Stimulated activated CD4-positive, alpha-beta T cell treated with anti-CD3 and anti-CD28 coated beads, Interleukin-2, amount 100 ng/mL, for 24 hours (primary cell): Measurements from ENCODE around the gene C11orf21.
A peak's percentile ranks its signal among the peaks of the same experiment; 100 is the strongest.

Experiments
- DNase-seq, 2 donors: peaks; one replicate each; pipeline ENCODE4 v3.0.0-alpha.2; 2020

Gene C11orf21

DNA sequence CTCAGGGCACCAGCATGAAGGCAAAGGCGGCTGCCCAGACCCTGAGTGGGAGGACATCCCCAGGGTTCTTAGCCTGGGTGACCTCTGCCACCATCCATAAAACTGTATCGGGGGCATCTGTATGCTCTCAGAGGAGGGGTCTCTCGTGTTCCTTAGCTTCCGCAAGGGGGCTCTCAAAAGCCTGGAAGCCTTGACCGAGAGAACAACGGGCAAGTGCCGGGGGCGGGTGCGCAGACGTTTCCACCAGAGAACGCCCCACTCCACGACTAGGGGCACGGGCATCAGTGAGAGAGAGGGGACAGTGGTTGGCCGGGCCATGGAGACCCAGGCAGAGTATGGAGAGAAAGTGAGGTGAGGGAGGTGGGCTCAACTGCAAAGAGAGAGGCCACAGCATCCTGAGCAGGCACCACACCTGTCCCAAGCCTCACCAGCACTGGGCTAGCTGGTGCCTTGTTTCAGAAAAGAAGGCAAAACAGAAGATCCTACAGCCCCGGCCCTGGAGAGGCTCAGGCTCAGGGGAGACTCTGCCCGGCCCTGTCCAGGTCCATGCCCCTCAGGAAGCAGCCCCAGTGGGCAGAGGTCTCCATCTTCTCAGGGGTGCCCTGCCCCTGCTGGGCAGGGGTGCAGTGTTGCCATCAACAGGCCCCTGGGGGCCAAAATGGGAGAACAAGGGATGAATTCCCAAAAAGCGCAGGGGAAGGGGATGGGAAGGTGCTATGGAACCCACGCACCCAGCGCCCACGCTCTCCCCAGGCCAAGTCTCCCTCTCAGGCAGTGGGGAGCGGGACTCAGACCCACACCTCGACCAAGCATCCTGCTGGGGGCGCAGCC, 6.0 kb upstream of the C11orf21 start:
- DNase-seq = no peak

- DNase-seq = no peak
These were observed 5.3 kb upstream of the C11orf21 start for GRCh38 chr11:2306877-2307500.

- no peak for DNase-seq
These were observed 4.7 kb upstream of the C11orf21 start for GRCh38 chr11:2306452-2306823.

DNA sequence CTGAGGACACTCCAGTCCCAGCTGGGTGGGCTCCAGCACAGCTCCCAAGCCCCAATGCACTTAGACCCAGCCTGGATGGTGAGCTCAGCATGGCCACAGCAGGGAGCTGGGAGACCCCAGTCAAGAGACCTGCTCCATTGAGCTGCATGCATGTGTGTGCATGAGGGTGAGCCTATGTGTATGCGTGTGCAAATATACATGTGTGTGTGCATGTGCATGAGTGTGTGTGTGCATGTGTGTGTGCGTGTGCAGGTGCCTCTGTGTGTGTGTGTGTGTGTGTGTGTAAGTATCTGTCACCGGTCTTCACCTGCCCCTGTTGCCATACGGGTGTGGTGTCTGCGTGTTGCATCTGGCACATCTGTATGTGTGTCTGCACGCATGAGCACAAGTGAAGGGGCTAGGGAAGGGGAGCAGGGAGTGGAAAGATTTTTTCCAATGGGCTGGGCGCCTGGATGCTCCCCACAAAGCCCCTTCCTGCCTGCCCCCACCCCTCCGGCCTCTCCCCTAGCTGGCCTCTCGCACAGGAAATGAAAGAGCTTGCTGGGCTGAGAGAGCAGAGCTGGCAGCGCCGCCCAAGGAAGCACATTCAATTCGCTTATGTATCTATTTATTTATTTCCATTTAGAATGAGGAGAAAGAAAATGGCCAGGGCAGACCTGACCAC, 4.2 kb upstream of the C11orf21 start:
- DNase-seq = peak in 1 of 2 donors; percentile 25

DNA sequence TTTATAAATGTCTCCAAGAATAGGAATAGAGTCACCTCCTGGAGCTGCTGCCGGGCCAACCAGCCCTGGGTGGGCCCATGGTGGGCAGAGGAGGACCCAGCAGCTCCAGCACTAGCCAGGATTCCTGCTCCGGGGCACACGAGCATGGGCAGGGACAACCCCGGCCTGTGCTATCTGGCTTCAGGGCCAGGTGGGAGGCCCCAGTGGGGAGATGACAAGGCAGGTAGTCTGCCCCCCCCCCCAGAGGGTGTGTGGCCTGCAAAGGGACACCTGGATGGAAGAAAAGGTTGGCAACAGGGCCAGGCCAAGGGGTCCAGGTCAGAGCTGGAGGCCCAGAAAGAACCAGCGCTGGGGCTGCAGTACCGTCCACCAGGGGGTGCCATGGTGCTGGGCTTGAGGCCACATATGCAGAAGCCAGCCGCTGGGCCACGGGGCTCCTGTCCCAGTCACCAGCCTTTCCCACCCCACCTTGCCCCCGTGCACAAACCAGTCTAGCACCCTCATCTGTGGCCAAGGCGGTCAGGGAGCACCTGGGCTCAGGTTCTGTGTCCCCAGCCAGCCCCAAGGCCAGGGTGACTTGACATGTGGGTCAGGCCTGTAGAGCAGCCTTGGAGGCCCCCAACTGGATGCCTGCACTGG, 3.5 kb upstream of the C11orf21 start:
- DNase-seq = peak; percentile 93

- no peak for DNase-seq
These were observed 2.9 kb upstream of the C11orf21 start for GRCh38 chr11:2304506-2305139.

DNA sequence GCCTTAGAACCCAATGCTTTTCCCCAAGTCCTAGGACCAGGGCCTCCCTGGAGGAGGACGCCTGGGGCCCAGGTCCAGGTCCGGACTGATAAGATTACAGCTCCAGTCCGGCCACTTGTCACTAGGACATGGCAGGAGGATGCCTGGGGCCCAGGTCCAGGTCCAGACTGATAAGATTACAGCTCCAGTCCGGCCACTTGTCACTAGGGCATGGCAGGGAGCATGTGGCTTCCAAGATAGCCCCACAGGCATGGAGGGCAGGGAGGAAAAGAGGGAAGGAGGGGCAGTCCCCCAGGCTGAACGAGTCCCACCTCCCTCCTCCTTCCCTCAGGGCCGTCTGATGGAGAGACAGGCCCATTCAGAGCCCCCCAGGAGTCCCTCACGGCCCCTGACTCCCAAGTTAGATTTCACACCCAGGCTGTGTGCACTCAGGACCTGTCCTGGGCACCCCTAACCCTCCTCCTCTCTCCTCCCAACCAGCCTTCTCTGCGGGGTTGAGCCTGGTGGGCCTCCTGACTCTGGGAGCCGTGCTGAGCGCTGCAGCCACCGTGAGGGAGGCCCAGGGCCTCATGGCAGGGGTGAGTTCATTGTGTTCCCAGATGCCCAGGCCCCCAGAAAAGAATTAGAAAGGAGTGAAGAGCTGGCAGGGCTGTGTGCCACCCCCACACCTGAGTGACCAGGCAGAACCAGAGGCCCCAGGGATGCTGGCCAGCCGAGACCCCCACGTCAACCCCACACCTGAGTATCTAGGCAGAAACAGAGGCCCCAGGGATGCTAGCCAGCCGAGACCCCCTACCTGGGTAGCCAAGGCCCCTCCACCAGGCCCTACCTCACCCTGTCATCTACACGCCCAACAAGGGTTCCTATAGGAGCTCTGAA, 2.1 kb upstream of the C11orf21 start:
- peak in 1 of 2 donors; percentile 17 for DNase-seq

- DNase-seq = no peak
These were observed 1.3 kb upstream of the C11orf21 start for GRCh38 chr11:2302896-2303626.

DNA sequence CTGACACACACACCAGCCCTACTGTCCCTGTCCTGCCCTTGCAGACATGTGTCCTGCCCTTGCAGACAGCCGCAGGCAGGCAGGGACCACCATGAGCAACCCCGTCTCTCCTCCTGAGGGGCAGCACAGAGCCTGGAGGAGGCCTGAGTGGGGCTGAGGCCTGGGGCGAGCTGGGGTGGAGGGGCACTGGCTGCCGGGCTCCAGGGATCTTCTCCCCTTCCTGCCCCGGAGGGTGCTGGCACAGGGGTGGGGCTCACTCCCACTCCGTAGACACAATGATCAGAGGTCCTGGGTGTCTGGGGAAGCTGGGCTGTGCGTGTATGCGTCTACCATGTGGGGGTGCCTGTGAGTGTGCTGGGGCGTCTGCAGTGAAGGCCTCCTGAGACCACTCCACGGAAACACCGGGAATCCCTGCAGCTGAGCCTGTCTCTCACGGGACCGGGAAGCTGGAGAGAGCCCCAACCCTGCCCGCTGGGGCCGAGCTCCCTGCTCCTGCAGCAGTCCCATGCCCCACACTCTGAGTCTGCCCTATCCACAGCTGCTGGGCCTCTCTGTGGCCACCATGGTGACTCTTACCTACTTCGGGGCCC, 683 bp upstream of the C11orf21 start:
- DNase-seq = peak; percentile 31 to 42

DNA sequence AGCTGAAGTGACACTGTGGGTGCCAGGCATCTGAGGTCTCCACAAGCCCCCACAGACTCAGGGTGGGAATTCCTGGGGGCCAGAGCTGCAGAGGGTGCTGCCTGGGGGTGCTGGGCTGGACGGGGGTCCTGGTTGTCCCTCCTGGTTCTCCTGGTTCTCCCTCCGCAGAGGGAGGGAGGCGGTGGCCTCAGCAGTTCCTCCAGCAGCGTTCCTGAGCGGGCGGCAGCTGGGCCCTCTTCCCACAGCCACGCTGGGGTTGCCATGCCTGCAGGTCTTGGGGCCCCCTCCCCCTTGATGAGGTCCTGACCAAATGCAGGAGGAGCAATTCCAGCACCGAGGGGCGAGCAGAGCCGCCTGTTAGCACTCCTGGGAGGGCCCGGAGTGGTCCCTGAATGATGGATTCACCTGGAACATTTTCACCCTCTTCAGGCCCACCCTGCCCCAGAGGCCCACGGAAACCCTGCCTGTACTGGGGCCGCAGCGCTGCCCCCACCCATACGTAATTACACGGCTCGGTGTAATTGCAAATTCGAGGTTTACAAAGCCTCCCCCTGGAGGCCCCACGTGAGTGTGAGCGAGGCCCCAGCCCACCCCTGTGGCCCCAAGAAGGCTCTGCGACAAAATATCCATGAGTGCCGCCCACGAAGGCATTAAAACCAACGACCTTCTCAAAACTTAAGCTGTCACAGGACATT, 635 bp downstream of the C11orf21 start:
- peak; percentile 22 to 32 for DNase-seq

DNA sequence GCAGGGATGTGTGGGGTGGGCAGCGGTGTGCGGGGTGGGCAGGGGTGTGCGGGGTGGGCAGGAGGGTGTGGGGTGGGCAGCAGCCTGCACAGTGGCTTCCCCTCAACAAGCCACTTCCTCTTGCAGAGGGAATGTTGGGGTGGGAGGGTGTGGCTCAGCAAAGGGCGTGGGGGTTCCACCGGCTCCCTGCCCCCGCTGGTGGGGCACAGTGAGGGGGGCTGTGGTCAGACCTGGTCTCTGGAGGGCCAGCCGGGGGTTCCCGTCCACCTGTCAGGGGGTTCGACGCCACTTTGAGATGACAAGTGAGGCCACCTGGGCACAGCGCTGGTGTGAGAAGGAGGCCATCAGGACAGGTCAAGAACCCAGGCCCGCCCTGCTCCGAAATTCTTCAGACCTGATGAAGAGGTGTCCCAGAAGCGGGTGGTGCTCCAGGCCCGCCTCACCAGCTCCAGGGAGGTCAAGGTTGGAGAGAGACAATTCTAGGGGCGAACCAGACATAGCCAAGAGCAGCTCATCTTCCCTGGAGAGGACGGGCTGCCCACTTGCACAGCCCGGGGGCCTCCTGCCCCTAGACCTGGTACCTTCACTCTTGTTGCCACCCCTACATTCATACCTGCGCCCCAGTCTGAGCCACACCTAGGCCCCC, 1.3 kb downstream of the C11orf21 start:
- DNase-seq = peak in 1 of 2 donors; percentile 21

- DNase-seq = peak in 1 of 2 donors; percentile 14
These were observed 1.9 kb downstream of the C11orf21 start for GRCh38 chr11:2299773-2300172.

DNA sequence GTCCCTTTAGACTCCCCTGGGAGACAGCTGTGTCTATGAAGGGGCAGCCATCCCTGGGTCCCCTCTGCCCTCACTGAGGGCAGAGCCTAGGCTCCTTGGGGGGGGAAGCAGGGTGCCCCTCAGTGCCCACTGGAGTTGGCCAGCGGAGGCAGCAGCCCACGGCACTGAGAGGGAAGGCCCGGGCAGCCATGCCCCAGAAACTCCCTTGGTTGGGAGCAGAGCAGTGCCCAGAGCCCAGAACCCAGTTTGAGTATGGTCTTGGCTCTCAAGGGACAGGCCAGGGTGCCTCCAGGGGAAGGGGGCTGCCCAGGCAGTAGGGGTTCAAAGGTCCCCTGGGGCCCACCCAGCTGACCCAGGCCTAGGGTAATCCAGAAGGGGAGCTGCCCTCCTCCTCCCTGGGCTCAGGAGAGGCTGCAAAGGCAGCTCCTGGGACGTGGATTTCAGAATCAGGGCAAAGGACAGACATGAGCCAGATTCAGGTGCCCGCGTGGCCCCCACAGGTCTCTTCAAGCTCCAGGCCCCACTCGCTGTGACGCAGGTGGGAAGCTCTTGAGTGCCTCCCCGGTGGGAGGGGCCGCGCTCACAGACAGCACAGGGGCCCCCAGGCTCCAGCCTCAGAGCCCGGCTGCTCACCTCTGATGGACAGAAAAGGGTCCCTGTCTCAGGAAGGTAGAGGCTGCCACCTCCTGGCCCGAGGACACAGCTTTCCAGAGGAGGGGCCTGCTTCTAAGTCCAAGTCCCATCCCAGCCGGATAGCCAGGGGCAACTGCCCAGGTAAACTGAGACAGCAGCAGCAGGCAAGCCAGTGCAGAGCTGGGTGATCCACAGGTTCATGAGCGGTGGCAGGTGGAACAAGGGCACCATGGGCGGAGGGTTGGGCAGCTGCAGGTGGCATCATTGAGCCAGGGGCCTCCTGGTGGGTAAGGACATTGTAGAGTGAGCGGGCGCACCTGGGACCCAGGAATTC, 2.6 kb downstream of the C11orf21 start:
- DNase-seq = peak; percentile 30 to 45

DNA sequence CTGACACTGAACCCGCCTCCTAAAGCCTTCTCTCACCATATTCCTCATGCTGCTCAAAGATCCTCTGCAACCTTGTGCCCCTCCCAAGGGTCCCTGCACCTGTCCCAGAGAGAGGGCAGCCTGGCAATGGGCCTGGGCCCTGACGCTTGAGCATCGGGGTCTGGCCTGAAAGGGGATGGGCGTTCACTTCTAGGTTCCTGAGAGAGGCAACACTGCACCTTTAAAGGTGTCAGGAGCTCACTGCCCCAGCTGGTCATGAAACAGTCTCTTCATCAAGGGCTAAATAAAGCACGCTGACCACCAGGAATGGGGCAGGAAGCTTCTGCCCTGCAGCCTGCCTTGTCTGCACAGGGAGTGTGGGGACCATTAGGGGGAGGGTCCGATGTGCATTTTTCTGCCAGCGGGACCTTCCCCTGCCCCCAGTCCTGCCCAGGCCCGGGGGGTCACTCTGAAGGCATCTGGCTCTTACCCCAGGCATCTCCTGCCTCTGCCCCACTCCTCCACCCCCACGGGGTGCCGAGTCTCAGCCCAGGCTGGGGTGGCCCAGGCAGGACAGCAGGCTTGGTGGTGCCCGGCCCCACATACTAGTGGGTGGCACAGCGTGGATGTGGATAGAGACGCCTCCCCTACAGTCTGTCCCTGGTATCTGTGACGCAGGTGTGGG, 3.5 kb downstream of the C11orf21 start:
- DNase-seq = peak in 1 of 2 donors; percentile 13

DNA sequence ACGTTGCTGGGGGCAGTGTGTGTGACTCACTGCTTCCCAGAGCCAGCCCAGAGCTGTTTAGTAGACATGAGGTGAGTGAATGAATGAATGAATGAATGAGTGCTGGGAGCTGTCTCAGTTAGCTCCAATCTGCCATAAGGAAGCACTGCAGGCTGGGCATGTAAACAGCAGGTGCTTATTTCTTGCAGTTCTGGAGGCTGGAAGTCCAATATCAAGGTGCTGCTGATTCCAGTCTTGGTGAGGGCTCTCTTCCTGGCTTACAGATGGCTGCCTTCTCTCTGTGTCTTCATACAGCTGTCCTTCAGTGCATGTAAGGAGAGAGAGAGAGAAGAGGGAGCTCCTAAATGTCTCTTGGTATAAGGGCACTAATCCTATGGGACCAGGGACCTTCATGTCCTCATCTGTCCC, 4.1 kb downstream of the C11orf21 start:
- no peak for DNase-seq

DNA sequence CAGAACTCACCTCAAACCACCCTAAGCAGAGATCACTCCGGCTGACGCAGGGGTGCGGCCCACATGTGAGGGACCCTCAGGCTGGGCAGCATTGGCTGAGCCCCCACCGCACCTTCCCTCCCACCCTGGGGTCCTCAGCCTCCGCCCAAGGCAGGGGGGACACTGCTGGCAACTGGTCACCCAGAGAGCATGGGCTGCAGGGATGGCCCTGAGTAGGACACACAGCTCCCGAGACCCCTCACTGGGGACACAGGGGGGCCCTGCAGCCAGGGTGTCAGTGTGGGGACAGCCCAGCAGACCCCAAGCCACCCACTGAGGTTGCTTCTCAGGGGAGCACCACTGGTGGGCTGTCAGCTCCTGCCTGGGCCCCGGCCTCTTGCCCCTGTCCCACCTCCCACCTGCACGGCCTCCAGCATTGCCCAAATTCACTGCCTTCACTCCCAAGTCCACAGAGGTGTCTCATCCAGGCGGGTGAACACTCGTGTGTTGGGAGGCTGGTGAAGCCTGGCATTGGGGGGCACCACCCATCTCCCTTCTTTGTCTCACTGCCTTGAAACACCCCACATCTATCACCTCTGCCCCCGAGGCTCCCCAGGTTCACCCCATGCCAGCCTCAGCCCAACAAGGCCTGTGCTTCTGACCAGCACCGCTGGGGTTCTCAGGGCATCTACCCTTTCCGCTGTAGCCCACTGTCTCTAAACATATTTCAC, 4.7 kb downstream of the C11orf21 start:
- DNase-seq = peak in 1 of 2 donors; percentile 12
